OCI-LY1 (cell line): ENCODE results near the gene LPAR3.

Experiments
- CTCF ChIP-seq: fragments of 200-600 bp; sonication (generic), shearing (Covaris generic); IDR thresholded peaks from 2 replicates; pipeline ENCODE4 v1.5.1; 2017; ENCODE audit warnings: mild to moderate bottlenecking, antibody characterized with exemption, low read length, moderate library complexity, mixed read lengths
- EZH2 ChIP-seq: fragments of 200-600 bp; sonication (generic), shearing (Covaris generic); IDR thresholded peaks from 2 replicates; pipeline ENCODE4 v1.8.0; 2017; ENCODE audit warnings: borderline replicate concordance, mixed run types, mild to moderate bottlenecking, antibody characterized with exemption, low read length, moderate library complexity, mixed read lengths

- TF ChIP-seq EZH2: no peak
- TF ChIP-seq CTCF: no peak
Observed at GRCh38 chr1:84856726-84857270, 36.2 kb downstream of the LPAR3 start.
